ENCODE results near the gene CHCHD6.

Gene CHCHD6

DNA sequence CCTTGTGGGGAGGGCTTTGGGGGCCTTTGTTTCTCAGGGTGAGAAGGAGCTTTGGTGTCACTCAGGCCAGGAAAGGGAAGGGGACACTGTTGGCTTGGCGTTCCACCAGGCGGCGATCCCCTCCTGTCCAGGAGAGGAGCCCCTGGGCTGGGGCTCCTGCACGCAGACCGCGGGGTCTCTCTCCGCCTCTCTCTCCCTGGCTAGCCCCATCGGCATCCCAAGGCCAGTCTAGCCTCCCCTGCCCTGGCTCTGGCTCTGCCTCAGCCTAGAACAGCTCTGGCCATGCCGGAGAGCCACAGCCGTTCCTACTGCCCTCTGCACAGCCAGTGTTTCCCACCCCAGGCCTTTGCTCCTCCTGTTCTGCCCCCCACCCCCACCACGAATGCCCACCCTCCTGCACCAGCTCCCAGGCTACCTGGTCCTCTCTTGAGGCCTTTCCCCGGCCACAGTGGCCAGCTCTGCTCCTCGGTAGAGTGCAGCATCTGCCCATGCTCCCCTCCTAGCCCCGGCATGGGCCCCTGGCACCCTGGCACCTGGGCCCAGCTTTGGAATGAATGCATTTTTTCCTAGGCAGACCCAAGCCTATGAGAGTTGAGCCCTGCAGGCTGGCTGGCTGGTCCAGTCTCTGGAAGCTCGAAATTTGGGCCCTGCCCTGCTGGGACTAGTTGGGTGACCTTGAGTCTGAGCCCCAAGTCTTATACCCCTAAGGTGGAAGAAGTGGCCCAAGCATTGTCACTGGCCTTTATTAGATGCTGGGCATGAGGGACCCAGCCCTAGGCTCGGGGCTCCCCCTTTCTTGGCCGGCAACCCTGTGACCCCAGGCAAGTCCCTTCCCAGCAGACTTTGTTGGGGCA, 281.3 kb downstream of the CHCHD6 start:
- DNase-seq = no peak

DNA sequence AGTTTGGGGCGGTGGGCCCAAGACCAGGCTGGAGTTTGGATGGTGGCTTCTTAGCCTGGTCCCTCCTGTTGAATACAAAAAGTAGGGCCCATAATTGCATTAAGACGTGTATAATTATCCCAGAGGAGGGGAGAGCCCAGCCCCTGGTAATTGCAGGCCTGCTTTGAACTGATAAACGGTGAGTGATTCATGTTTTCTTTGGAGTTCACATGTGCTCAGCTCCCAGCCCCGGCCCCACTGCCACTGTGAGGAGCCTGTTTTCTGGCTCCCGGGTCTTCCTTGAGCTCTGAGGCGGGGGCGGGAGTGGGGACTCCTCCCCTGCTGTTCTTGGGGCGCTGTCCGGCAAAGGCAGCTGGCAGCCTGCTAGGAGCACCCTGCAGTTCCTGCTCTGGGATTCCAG, 282.0 kb downstream of the CHCHD6 start:
- DNase-seq = no peak

DNA sequence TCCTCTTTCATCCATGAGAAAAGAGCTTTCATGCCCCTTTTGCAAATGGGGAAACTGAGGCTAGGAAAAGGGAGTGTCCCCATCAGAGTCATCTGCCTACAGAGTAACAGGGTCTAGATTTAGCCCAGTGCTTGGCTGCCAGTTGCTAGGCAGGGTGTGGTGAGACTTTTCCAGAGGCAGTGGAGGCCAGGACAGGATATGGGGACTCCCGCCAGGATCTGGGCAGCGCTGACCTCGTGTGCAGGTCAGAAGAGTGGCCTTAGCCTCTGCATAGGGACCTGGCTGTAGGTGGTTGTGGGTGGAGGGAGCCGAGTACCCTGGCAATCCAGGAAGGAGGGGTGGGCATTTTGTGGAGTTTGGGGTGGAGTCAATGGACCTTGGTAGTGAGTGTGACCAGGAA, 283.1 kb downstream of the CHCHD6 start:
- no peak for DNase-seq

DNA sequence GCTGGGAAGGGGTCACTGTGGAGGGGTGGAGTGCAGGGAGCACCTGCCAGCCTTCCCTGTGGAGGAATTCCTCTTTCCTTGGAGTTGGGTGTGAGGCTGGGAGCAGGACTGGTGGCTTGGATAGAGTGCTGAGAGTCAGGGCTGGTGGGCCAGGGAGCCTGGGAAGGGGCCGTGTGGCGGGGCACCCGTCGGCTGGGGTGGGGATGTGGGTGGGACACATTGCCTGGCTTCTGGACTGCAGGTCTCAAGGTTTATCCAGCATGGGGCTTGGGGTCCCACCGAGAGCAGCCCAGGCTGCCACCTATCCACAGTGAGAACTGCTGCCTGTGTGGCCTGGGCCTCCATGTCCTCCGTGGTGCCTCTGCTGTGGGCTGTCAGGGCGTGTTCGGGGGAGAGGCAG, 283.6 kb downstream of the CHCHD6 start:
- DNase-seq = no peak

DNA sequence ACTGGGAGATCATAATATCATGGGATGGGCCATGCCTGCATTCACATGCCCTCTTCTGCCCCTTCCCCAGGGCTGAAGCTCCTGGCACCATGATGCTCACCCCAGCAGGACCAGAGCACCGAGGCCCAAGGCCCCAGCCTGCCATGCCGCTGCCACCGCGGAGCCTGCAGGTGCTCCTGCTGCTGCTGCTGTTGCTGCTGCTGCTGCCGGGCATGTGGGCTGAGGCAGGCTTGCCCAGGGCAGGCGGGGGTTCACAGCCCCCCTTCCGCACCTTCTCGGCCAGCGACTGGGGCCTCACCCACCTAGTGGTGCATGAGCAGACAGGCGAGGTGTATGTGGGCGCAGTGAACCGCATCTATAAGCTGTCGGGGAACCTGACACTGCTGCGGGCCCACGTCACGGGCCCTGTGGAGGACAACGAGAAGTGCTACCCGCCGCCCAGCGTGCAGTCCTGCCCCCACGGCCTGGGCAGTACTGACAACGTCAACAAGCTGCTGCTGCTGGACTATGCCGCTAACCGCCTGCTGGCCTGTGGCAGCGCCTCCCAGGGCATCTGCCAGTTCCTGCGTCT, 284.5 kb downstream of the CHCHD6 start:
- DNase-seq = no peak

DNA sequence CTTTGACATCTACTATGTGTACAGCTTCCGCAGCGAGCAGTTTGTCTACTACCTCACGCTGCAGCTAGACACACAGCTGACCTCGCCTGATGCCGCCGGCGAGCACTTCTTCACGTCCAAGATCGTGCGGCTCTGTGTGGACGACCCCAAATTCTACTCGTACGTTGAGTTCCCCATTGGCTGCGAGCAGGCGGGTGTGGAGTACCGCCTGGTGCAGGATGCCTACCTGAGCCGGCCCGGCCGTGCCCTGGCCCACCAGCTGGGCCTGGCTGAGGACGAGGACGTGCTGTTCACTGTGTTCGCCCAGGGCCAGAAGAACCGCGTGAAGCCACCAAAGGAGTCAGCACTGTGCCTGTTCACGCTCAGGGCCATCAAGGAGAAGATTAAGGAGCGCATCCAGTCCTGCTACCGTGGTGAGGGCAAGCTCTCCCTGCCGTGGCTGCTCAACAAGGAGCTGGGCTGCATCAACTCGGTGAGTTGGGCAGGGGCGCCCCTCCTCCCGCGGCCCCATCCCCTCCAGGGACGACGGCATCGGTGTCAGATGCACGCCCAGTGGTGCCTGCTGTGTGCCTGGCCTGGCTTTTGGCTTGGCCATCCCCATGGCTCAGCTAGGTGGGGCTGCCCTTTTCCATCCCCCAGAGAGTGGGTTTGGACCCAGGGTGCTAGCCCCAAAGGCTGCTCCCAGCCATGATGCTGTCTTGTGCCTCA, 285.4 kb downstream of the CHCHD6 start:
- no peak for DNase-seq

DNA sequence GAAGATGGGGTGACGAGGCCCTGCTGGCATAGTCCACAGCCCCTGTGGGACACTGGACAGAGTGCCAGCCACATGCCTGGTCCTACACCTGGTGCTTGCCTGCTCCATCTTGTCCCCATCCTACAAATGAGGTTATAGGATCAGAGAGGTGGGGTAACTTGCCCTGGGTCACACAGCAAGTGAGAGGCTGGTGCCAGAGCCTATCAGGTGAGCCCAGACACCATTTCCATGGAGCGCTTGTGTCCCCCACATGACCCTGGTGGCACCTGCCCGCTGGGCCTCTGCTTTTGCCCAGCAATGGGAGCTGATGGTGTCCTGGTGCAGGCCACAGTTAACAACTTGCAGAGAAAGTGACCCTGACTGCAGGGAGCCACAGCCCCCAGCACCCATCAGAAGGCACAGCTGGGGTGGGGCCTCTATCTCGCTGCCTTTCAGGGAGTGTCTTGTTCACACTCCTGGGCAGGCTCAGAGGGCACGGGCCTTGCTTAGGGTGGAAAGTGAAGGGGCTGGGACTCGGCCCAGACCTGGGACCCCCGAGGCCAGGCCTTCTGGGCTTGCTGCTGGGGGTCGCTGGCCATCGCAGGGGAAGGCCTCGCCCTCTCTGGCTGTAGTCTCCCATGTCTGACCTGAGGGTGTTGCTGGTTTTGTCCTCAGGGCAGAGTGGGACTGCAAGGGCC, 286.1 kb downstream of the CHCHD6 start:
- DNase-seq = no peak

DNA sequence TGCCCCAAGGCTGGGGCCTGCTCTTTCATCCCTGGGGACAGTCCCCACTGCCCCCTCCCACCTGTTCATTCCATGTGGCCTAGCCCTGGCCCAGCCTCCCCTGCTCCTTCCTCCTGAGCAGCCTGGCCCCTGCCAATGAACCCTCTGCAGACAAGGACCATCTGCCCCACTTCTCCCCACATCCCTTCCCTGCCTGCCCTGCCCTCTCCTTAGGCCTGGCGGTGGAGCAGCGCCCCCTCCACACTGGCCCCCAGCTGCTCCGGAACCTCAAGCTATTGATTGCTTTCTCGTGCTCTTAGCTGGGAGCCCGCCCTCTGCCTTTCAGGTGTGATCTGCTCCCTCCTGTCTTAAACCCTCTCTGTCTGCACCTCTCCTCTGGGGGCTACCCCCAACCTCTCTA, 286.9 kb downstream of the CHCHD6 start:
- no peak for DNase-seq

DNA sequence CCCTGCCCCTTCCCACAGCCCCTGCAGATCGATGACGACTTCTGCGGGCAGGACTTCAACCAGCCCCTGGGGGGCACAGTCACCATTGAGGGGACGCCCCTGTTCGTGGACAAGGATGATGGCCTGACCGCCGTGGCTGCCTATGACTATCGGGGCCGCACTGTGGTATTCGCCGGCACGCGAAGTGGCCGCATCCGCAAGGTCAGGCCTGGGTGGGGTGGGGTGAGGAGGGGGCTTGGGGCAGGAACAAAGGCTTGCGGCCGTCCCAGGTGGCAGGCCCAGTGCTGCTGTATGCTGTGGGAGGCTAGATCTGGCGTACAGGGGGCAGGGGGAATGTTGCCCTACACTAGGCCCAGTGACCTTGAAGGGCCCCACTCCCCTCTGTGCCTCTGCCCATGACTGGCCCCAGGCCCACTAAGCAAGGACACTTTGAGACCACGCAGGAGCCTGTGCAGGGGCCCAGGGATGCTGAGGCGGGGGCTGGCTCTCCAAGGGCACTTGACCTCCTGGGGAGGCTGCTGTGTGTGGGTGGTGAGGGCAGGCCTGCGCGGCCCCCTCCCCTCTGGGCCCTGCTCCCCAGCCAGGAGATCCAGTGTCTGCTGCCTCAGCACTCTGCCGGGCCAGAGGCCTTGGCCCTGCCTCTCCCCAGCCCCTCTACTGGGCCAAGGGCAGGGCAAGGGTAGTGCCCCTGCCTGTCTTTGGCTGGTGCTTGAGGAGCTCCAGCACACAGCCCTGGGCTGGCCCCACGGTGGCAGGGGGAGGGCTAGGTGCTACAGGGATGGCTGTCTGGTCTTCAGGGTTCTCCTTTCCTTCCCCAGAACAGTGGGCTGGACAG, 287.5 kb downstream of the CHCHD6 start:
- DNase-seq = no peak

DNA sequence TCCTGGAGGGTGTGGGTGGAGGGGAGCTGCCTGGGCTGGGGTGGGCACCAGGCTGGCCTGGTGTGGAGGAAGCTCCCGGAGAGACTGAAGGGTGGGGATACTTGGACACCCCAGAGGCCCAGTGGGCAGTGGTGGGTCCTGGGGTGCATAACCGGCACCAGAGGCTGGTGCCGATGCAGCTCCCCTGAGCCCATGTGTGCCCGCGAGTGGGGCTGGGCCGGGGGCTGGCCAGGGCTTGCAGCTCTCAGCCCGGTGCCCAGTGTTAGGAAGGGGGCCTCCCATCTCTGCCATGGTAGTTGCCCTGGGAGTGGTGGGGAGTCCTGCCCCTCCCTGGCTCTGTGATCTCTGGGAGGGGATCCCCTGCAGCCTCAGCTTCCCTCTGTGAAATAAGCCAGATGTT, 288.2 kb downstream of the CHCHD6 start:
- no peak for DNase-seq

DNA sequence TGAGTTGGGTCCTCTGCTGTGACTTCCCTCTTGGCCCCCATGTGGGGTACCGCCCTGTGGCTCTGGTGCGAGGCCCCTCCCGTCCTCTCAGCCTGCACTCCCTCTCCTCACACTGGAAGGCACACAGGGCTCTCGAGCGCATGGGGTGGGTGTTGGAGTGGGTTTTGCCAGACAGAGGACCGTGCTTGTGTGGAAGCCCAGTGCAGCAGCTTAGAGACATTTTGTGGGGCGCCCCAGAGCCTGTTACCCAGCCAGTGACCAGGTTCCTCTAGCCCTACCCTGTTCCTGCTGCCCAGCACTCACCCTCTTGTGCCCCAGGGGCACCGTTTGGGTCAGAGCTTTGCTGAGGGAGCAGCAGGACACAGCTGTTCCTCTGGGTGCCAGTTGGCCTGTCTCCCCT, 288.7 kb downstream of the CHCHD6 start:
- DNase-seq = no peak

DNA sequence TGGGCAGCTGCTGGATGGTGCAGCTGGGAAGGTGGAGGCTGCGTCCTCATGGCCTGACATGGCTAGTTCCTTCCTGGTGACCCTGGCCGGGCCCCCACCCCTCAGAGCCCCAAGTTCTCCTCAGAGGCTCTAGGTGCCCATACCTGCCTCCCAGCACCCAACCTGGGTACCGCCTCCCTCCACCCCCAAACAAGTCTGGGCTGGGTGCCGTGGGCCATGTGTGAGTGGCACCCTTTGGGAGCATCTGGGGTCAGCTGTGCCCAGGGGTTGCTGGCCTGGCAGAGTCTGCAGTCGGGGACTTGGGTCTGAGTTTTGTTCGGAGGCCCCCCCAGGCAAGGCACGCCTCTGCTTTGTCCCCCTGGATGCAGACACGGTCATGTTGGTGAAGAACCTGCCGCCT, 289.4 kb downstream of the CHCHD6 start:
- no peak for DNase-seq

DNA sequence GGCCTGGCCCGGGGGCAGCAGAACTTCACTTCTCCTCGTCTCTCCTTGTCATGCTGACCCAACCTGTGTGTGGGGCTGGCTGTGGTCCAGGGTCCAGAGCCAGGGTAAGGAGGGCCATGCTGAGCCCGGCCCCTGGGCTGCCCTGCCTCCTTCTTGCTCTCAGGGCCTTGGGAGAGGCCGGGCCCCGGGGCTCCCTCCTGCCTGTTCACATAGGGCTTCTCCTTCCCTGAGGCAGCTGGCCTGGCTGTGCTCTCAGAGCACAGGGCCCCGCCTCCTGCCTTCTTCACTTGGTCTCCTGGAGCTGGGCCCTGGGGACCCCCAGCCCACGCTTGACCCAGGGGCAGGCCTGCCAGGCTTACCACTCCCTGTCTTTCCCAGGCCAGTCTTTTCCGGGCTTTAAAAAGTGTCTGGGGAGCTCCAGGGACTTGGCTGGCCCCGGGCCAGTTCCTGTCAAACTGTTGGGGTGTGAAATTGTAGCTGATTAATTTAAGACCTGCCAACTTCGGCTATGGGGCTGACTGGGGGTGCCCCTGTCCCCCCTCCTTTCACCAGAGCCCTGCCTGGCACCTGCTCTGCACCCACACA, 290.7 kb downstream of the CHCHD6 start:
- no peak for DNase-seq

DNA sequence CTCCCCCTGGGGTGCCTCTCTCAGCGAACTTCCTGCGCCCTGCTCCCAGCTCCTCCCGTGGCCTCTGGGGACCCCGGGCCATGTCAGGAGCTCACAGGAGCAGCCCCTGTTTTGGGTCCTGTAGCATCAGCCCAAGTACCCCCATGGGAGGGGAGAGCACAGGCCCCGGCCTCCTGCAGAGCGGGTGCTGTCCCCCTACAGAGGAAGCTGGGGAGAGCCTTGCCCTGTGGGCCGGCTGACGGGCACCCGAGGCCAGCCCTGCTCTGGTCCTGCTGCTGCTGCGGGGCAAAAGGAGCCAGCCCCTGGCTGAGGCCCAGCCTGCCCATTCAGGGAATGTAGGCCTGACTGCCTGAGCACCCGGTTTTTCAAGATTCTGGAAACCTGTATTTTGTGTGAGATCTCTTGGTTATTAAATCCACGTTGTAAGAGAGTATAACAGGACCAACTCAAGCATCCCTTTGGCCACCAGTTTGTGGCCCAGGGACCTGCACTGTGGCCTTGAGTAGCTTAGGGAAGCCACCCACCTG, 291.3 kb downstream of the CHCHD6 start:
- no peak for DNase-seq

DNA sequence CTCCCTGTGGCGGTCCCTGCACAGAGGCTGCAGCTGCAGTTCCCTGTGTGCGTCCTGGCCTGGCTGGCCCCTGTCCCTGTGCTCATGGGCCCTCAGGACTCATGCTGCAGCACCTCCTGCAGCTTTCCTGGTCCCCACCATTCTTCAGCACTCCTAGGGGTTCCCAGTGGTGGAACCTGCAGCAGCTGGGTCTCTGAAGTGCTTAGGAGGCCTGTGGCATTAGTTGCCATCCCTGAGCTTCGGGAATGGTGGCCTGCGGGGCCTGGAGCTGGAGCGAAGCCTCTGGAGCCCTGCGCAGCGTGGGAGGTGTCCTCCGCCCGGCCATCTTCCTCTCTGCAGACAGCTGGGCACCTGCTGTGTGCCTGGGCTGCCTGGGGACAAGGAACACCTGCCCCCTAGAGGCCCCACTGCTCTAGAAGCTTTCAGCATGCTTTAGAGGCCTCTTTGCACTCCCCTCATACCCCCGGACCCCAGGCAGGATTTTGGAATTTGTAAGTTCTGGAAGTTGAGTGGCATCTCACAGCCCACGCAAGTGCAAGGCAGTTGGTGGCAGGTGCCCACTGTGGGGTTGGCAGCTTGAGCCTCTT, 292.0 kb downstream of the CHCHD6 start:
- no peak for DNase-seq

DNA sequence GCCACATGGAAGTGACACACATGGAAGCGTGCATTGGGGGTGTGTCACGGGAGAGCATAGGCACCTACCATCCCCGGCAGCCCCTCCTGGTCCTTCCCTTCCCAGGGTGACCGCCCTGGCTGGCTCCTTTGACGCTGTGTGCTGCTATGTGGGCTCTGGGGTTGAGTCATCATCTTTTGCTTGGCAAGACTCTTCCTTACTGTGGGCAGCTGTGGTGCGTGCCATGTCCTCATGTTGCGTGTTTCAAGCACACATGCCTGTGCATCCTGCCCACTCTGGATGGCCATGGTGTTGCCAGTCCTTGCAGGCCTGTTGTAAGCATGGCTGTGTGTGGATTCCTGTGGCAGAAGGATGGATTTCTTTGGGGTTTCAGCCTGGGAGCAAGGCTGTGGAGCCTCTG, 292.9 kb downstream of the CHCHD6 start:
- no peak for DNase-seq

DNA sequence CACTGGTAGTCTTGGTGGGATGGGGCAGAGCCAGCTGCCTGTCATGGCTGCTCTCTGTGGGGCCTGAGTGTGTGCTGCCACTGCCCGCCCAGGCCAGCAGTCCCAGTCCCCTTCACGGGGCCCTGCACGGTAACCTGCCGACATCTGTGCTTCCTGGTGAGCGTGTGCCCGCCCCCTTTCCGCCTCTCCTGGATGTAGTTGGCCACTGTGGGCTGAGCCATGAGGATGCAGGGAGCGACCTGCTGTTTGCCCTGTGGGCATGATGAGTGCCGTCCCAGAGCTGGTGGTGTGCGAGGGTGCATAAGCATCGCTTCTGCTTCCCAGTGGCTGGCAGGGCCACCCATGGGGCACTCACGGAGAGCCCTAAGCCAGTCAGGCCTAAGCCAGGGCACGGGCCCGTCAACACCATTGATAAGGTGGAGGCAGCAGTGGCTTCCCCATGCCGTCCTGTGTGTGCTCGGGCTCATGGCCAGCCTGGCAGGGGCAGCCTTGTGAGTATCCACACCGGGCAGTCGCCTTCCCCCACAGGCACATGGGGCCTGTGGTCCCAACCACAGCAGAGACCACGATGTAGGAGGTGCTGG, 293.5 kb downstream of the CHCHD6 start:
- DNase-seq = no peak

DNA sequence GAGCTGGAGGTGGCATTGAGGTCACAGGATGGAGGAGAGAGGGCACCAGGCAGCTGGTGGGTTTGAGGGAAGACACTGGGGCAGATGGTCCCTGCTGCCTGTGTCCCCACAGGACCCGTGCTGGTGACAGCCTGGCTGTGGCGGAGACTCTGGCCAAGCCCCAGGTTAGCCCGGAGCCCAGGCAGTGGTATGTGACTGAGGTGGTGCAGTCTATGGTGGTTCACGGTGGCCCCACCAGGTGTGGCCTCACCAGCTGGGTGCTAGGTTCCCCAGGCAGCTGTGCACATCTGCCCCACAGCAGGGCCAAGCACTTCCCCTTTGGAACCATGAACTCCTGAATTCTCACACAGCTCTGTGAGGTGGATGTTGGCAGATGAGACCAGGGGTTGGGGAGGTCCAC, 294.3 kb downstream of the CHCHD6 start:
- DNase-seq = no peak

DNA sequence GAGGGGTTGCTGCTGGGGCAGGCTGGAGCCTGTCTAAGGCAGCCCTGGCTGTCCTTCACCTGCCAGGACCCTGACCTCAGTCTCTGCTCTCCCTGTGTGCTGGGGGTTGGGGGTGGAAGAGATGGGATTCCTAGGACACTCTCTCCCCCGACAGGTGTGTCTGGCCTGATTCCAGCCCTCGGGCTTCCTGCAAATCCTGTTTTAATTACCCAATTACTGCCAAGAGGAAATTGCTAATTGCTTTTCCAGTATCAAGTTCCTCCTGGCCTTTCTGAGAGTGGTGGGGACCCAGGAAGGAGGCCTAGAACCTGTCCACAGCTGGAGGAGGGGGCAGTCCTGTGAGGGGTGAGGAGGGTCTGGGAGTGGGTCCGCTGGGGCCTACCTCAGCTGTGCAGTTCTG, 294.7 kb downstream of the CHCHD6 start:
- no peak for DNase-seq

DNA sequence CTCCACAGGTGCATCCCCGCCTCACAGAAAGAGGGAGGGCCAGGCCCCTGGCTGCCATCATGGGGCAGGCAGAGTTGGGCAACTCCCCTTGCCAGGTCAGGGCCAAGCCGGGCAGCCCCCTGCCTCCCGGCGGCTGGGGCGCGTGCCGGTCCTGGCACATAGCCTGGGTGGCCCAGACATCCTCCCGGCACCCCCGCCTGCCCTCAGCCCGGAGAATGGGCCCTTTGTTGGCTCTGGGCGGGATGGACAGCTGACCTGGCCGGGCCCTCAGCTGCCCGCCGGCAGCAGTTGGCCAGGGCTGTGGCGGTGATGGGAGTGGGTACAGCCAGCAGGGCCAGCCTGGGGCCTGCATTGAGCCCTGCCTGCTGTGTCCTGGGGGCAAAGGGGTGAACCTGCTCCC, 295.3 kb downstream of the CHCHD6 start:
- no peak for DNase-seq

DNA sequence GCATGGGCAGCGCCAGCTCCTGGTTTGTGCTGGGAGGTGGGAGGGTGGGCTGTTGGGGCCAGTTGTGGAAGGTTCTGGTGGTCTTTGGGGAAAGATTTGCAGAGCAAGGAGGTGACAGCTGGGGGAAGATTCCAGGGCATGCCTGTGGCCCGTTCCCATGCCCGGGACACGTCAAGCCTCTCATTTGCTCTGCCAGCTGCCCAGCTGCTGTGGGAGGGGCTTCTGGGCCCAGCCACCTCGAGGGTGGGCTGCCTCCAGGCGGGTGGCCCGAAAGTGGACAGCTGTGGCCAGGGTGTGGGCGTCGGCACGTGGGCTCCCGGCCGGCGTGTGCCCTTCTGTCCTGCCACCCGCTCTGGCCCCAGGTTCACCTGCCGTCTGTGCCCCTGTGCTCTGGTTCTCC, 296.1 kb downstream of the CHCHD6 start:
- no peak for DNase-seq
